GM13976 (cell line): ENCODE results near the gene NOS3.

ENCODE experiments used
- DNase-seq: peaks from one replicate; pipeline ENCODE4 v3.0.0; 2012; ENCODE audit warnings: low spot score
- in situ Hi-C: fragments of 300-500 bp; cut with MboI; formaldehyde crosslinking; loops from one replicate; pipeline ENCODE4 v1.12.0; 2022; ENCODE audit warnings: low sequenced_read_pairs, mixed read lengths, inconsistent platforms; ENCODE audit not compliant: unreplicated experiment
- TF ChIP-seq, protein P1 (sequence below): IDR thresholded peaks from 2 replicates; pipeline ENCODE4 v1.5.1; 2012; ENCODE audit warnings: borderline replicate concordance, mild to moderate bottlenecking; ENCODE audit not compliant: insufficient read depth; ENCODE audit errors: extremely low read depth, missing control alignments, control extremely low read depth

Gene NOS3

GRCh38 chr7:150944066-150945042 lies 46.5 kb upstream of the NOS3 start:
- TF ChIP-seq, protein P1, sequence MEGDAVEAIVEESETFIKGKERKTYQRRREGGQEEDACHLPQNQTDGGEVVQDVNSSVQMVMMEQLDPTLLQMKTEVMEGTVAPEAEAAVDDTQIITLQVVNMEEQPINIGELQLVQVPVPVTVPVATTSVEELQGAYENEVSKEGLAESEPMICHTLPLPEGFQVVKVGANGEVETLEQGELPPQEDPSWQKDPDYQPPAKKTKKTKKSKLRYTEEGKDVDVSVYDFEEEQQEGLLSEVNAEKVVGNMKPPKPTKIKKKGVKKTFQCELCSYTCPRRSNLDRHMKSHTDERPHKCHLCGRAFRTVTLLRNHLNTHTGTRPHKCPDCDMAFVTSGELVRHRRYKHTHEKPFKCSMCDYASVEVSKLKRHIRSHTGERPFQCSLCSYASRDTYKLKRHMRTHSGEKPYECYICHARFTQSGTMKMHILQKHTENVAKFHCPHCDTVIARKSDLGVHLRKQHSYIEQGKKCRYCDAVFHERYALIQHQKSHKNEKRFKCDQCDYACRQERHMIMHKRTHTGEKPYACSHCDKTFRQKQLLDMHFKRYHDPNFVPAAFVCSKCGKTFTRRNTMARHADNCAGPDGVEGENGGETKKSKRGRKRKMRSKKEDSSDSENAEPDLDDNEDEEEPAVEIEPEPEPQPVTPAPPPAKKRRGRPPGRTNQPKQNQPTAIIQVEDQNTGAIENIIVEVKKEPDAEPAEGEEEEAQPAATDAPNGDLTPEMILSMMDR = no peak
- DNase-seq = no peak
- in situ Hi-C loops = no loop called here

DNA sequence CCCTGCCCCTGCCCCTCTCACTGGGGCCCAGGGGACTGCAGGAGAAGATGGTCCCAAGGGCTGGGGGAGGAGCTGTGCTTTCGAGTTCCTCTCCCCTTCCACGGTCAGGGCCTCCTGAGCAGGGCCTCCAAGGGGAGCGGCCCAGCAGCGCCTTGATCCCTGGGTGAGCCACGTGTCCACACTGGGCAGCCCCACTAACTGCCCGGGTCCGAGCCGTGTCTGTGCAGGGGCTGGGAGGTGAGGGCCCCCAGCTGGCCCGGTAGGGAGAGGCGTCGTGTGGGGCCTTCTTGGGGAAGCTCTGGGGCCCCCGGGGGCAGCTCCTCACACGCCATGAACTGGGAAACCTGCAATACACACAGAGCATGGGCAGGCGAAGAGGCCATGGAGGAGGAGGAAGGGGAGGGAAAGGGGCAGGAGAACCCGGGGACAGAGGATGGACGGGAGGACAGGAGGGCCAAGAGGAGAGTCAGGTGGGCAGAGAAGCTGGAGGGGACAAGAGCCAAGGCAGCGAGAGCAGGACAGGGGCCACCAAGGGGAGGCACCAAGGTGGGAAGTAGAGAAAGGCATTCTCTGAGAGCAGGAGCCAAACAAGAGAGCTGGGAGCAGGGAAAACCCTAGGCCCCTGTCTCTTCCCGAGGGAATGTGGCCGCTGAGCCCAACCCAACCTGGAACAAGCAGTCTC lies 45.5 kb upstream of the NOS3 start:
- no peak for DNase-seq
- TF ChIP-seq, protein P1 = no peak
- in situ Hi-C loops = no loop called here

DNA sequence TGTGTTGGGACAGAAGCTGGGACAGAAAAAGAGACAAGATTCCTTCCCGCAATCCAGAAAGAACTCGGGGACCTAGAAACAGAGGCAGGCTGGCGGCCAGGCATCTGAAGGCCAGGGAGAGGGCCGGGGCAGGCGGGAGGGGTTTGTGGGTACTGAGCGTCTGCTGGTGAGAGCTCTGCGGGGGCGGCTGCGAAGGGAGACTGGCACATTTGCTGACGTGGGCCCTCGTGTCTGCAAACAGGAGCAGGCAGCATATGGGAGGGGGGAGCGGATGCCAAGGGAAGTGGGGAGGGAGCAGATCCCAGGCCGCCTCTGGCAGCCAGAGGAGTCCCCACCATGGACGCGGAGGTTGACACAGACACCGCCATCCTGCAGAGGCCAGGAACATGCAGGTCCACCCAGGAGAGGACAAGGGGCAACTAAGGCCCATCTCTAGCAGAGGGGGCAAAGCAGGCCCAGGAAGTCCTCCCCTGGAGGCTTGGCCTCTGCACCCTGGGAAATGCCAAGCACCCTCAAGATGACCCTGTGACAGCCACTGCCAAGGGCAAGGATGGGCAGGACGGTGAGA lies 44.9 kb upstream of the NOS3 start:
- no peak for DNase-seq
- in situ Hi-C loops = no loop called here
- TF ChIP-seq, protein P1 = no peak

GRCh38 chr7:150946421-150947240 lies 44.2 kb upstream of the NOS3 start:
- TF ChIP-seq, protein P1 = no peak
- in situ Hi-C loops = no loop called here
- DNase-seq = no peak

GRCh38 chr7:150947241-150947745 lies 43.5 kb upstream of the NOS3 start:
- TF ChIP-seq, protein P1 = no peak
- in situ Hi-C loops = no loop called here
- peak; percentile 37 for DNase-seq
